ENCODE measurements around the gene KRTAP1-4. TPM values are rescaled to one million over a fixed set of nuclear protein-coding genes. Genes with fewer than 3 reads are reported as not detected.

The KRTAP1-4 gene
- total RNA-seq, 1 experiment from 2014 or later = not detected

DNA sequence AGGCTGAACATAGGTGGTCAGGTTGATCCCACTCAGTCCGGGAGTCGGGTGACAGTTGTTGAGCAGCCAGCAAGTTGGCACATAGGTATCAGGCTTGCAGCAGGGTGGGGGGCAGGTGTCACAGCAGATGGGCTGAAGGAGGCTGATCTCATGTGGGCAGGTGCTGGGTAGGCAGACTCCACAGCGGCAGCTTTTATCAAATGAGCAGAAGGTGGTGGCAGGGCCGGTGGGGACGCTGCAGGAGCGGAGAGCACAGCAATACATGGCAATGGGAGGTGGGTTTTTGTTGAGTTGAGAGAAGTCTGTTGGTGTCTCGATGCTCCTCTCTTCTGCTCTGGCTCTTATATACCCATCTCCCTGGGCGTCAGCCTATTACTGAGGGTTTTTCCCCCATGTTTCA lies 21.2 kb downstream of the KRTAP1-4 start, which contains the start of gene KRTAP3-1:
Gene KRTAP3-1 (minus strand): TSS at position 318 of the 400 bp plus-strand sequence. CDS start 54 bp downstream, at position 264.
- intact Hi-C loops (cut with micrococcal nuclease; ENCODE audit: unreplicated experiment) = no loop called here
- ChIA-PET POLR2A (ENCODE audit: low non-redundant PET) (no interaction called here), CTCF (no interaction called here)
- no TSS peak for BruUV-seq (replicated peaks)
- H3K27me3 ChIP-seq (replicated peaks; ENCODE audit: insufficient read depth, low read depth, low read length, poor library complexity) = no peaks in the 10 kb centered on the region
- H3K9me3 ChIP-seq (ENCODE audit: low read depth, low read length, poor library complexity, severe bottlenecking) = no peaks in the 10 kb centered on the region
- no peak within 1 kb of the TSS for H3K27ac ChIP-seq (ENCODE audit: low read depth, low read length, poor library complexity, severe bottlenecking)
- no peaks in the 10 kb centered on the region for H3K4me1 ChIP-seq (ENCODE audit: insufficient read depth, low read length, poor library complexity, severe bottlenecking)
- no peak within 1 kb of the TSS for H3K4me3 ChIP-seq (ENCODE audit: low read depth, low read length, poor library complexity, severe bottlenecking)
- DNase-seq (ENCODE audit: low spot score) = no peak
- no peaks in the 10 kb centered on the region for H3K36me3 ChIP-seq (ENCODE audit: insufficient read depth, low read length, poor library complexity, severe bottlenecking)
- TF ChIP-seq, protein P1, sequence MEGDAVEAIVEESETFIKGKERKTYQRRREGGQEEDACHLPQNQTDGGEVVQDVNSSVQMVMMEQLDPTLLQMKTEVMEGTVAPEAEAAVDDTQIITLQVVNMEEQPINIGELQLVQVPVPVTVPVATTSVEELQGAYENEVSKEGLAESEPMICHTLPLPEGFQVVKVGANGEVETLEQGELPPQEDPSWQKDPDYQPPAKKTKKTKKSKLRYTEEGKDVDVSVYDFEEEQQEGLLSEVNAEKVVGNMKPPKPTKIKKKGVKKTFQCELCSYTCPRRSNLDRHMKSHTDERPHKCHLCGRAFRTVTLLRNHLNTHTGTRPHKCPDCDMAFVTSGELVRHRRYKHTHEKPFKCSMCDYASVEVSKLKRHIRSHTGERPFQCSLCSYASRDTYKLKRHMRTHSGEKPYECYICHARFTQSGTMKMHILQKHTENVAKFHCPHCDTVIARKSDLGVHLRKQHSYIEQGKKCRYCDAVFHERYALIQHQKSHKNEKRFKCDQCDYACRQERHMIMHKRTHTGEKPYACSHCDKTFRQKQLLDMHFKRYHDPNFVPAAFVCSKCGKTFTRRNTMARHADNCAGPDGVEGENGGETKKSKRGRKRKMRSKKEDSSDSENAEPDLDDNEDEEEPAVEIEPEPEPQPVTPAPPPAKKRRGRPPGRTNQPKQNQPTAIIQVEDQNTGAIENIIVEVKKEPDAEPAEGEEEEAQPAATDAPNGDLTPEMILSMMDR (conservative IDR thresholded peaks at IDR 0.05; ENCODE audit: low read depth, low read length) = no peak
- TF ChIP-seq EZH2 (IDR thresholded peaks at IDR 0.05; ENCODE audit: borderline replicate concordance, low read depth, low read length, poor library complexity, severe bottlenecking) = no peak

DNA sequence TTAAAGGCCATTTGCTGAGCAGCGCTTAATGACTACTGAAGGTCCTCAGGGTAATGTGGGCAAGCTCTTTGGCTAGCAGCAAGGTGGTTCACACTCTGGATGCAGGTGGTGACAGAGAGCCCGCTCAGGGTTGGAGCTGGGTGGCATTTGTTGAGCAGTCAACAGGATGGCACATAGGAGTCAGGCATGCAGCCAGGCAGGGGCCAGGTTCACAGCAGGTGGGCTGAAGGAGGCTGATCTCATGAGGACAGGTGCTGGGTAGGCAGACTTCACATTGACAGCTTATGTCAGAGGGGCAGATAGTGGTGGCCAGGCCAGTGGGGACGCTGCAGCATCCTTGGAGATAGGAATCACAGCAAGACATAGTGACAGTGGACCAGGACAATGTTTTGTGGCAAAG lies 25.6 kb downstream of the KRTAP1-4 start:
- H3K27me3 ChIP-seq (replicated peaks; ENCODE audit: insufficient read depth, low read depth, low read length, poor library complexity) = no peaks in the 10 kb centered on the region
- intact Hi-C loops (cut with micrococcal nuclease; ENCODE audit: unreplicated experiment) = no loop called here
- CTCF ChIA-PET = no interaction called here

DNA sequence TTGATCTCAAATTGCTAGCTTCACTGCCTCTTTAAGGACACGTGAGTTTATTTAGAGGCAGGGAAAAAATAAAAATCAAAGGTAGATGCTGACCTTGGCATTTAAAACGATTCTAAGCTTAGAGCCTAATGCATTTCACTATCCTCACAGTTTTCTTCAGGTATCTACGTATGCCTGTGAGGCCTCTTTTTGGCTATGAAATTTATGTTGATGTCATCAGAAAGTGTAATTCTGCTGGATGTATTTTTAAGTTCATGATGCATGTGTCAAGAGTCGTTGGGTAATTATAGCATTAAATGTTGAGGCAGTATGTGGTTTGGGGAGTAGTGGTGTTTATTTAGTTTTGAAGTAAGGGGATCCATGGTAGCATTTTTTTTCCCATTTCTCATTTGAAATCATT lies 26.1 kb downstream of the KRTAP1-4 start:
- ChIA-PET POLR2A (ENCODE audit: low non-redundant PET) (no interaction called here), CTCF (no interaction called here)
- Histone ChIP-seq H3K4me3 (ENCODE audit: low read depth, low read length, poor library complexity, severe bottlenecking) (no peak overlapping the region), H3K36me3 (ENCODE audit: insufficient read depth, low read length, poor library complexity, severe bottlenecking) (no peaks in the 10 kb centered on the region), H3K9me3 (ENCODE audit: low read depth, low read length, poor library complexity, severe bottlenecking) (no peaks in the 10 kb centered on the region), H3K27ac (ENCODE audit: low read depth, low read length, poor library complexity, severe bottlenecking) (no peak overlapping the region), H3K27me3 (replicated peaks; ENCODE audit: insufficient read depth, low read depth, low read length, poor library complexity) (no peaks in the 10 kb centered on the region), H3K4me1 (ENCODE audit: insufficient read depth, low read length, poor library complexity, severe bottlenecking) (no peaks in the 10 kb centered on the region)
- no peak for DNase-seq (ENCODE audit: low spot score)
- intact Hi-C loops (cut with micrococcal nuclease; ENCODE audit: unreplicated experiment) = no loop called here
- TF ChIP-seq EZH2 (IDR thresholded peaks at IDR 0.05; ENCODE audit: borderline replicate concordance, low read depth, low read length, poor library complexity, severe bottlenecking) = no peak
- TF ChIP-seq, protein P1 (conservative IDR thresholded peaks at IDR 0.05; ENCODE audit: low read depth, low read length) = no peak
- BruUV-seq (replicated peaks) = no TSS peak

More for the DNA sequence above, 25.6 kb downstream of the KRTAP1-4 start:
- H3K27ac ChIP-seq (ENCODE audit: low read depth, low read length, poor library complexity, severe bottlenecking) = no peak overlapping the region
- H3K4me3 ChIP-seq (ENCODE audit: low read depth, low read length, poor library complexity, severe bottlenecking) = no peak overlapping the region
- no peak for DNase-seq (ENCODE audit: low spot score)
- no peaks in the 10 kb centered on the region for H3K36me3 ChIP-seq (ENCODE audit: insufficient read depth, low read length, poor library complexity, severe bottlenecking)
- POLR2A ChIA-PET (ENCODE audit: low non-redundant PET) = no interaction called here
- no peak for TF ChIP-seq EZH2 (IDR thresholded peaks at IDR 0.05; ENCODE audit: borderline replicate concordance, low read depth, low read length, poor library complexity, severe bottlenecking)
- TF ChIP-seq, protein P1 (conservative IDR thresholded peaks at IDR 0.05; ENCODE audit: low read depth, low read length) = no peak
- no peaks in the 10 kb centered on the region for H3K9me3 ChIP-seq (ENCODE audit: low read depth, low read length, poor library complexity, severe bottlenecking)
- no TSS peak for BruUV-seq (replicated peaks)
- no peaks in the 10 kb centered on the region for H3K4me1 ChIP-seq (ENCODE audit: insufficient read depth, low read length, poor library complexity, severe bottlenecking)
